WTC11 (cell line): ENCODE measurements around the gene TMEM63B.

ENCODE experiments used
- ELF4 ChIP-seq: sonication (generic); formaldehyde crosslinking; IDR thresholded peaks from 2 replicates; pipeline ENCODE4 v1.8.1; 2022; ENCODE audit warnings: low read depth, mild to moderate bottlenecking, moderate library complexity, missing genetic modification reagents
- MAX ChIP-seq: sonication (generic); formaldehyde crosslinking; IDR thresholded peaks from 2 replicates; pipeline ENCODE4 v1.8.0; 2022; ENCODE audit warnings: mild to moderate bottlenecking, missing genetic modification reagents
- USF2 ChIP-seq: sonication (generic); formaldehyde crosslinking; IDR thresholded peaks from 2 replicates; pipeline ENCODE4 v1.8.1; 2023; ENCODE audit warnings: mild to moderate bottlenecking, missing genetic modification reagents, moderate library complexity
- TF ChIP-seq, protein P1 (sequence below): sonication (generic); formaldehyde crosslinking; IDR thresholded peaks from 2 replicates; pipeline ENCODE4 v1.8.1; 2023; ENCODE audit warnings: mild to moderate bottlenecking, missing genetic modification reagents
- TF ChIP-seq, protein P2 (sequence below): fragments of 200-600 bp; IDR thresholded peaks from 2 replicates; pipeline ENCODE4 v1.8.0; 2022; ENCODE audit warnings: antibody characterized with exemption
- TF ChIP-seq, protein P3 (sequence below): sonication (generic); formaldehyde crosslinking; IDR thresholded peaks from 2 replicates; pipeline ENCODE4 v1.8.1; 2022; ENCODE audit warnings: low read depth, missing genetic modification reagents, borderline replicate concordance
- TF ChIP-seq, protein P4 (sequence below): sonication (generic); formaldehyde crosslinking; conservative IDR thresholded peaks from 2 replicates; pipeline ENCODE4 v1.8.1; 2022; ENCODE audit warnings: mild to moderate bottlenecking, missing genetic modification reagents

DNA sequence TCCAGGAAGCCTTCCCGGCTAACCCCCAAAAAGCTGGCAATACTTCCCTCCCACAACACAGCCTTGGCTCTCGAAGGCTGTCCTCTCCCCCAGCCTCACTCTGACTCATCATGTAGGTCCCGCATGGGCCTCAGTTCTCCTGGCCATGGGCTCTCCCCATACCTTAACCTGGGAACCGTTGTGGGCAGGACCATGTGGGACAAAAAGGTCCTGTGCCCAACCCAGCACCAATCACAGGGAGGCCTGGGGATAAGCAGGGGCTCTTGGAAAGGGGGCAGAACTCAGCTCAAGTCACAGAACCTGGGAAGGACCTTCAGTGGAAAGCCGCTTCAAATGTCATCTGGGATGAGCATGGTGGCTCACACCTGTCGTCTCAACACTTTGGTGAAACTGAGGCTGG, 45.6 kb upstream of the TMEM63B start:
- TF ChIP-seq MAX (no peak), ELF4 (no peak), USF2 (CRISPR knock-in tag) (no peak)
- TF ChIP-seq, protein P1, sequence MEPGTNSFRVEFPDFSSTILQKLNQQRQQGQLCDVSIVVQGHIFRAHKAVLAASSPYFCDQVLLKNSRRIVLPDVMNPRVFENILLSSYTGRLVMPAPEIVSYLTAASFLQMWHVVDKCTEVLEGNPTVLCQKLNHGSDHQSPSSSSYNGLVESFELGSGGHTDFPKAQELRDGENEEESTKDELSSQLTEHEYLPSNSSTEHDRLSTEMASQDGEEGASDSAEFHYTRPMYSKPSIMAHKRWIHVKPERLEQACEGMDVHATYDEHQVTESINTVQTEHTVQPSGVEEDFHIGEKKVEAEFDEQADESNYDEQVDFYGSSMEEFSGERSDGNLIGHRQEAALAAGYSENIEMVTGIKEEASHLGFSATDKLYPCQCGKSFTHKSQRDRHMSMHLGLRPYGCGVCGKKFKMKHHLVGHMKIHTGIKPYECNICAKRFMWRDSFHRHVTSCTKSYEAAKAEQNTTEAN (CRISPR knock-in tag) = no peak
- TF ChIP-seq, protein P2, sequence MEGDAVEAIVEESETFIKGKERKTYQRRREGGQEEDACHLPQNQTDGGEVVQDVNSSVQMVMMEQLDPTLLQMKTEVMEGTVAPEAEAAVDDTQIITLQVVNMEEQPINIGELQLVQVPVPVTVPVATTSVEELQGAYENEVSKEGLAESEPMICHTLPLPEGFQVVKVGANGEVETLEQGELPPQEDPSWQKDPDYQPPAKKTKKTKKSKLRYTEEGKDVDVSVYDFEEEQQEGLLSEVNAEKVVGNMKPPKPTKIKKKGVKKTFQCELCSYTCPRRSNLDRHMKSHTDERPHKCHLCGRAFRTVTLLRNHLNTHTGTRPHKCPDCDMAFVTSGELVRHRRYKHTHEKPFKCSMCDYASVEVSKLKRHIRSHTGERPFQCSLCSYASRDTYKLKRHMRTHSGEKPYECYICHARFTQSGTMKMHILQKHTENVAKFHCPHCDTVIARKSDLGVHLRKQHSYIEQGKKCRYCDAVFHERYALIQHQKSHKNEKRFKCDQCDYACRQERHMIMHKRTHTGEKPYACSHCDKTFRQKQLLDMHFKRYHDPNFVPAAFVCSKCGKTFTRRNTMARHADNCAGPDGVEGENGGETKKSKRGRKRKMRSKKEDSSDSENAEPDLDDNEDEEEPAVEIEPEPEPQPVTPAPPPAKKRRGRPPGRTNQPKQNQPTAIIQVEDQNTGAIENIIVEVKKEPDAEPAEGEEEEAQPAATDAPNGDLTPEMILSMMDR = no peak
- TF ChIP-seq, protein P3, sequence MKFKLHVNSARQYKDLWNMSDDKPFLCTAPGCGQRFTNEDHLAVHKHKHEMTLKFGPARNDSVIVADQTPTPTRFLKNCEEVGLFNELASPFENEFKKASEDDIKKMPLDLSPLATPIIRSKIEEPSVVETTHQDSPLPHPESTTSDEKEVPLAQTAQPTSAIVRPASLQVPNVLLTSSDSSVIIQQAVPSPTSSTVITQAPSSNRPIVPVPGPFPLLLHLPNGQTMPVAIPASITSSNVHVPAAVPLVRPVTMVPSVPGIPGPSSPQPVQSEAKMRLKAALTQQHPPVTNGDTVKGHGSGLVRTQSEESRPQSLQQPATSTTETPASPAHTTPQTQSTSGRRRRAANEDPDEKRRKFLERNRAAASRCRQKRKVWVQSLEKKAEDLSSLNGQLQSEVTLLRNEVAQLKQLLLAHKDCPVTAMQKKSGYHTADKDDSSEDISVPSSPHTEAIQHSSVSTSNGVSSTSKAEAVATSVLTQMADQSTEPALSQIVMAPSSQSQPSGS (CRISPR knock-in tag) = no peak
- TF ChIP-seq, protein P4, sequence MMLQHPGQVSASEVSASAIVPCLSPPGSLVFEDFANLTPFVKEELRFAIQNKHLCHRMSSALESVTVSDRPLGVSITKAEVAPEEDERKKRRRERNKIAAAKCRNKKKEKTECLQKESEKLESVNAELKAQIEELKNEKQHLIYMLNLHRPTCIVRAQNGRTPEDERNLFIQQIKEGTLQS (CRISPR knock-in tag) = no peak
